ENCODE results near the gene CCDC61.

CCDC61 gene

GRCh38 chr19:46015687-46016425, 20.6 kb downstream of the CCDC61 start:
- no peak for FAIRE-seq

- no peak for FAIRE-seq
Measured at GRCh38 chr19:46016426-46017094, 21.3 kb downstream of the CCDC61 start.

- FAIRE-seq = no peak
Measured at GRCh38 chr19:46017095-46017429, 21.8 kb downstream of the CCDC61 start.

- FAIRE-seq = no peak
Measured at GRCh38 chr19:46017874-46018675, 22.8 kb downstream of the CCDC61 start.

- FAIRE-seq = no peak
Measured at GRCh38 chr19:46018729-46019251, 23.5 kb downstream of the CCDC61 start.

GRCh38 chr19:46019270-46019669, 24.0 kb downstream of the CCDC61 start:
- no peak for FAIRE-seq

GRCh38 chr19:46020819-46021125, 25.5 kb downstream of the CCDC61 start:
- FAIRE-seq = no peak

- no peak for FAIRE-seq
Measured at GRCh38 chr19:46021531-46022041, 26.3 kb downstream of the CCDC61 start.

- no peak for FAIRE-seq
Measured at GRCh38 chr19:46022061-46022430, 26.8 kb downstream of the CCDC61 start.

GRCh38 chr19:46022431-46023310, 27.4 kb downstream of the CCDC61 start, which contains the start of gene PGLYRP1:
TSS of gene PGLYRP1 (minus strand) at chr19:46023053. CDS start at chr19:46023021, 32 bp downstream.
- FAIRE-seq = no peak

- FAIRE-seq = no peak
Measured at GRCh38 chr19:46023311-46023779, 28.1 kb downstream of the CCDC61 start.

GRCh38 chr19:46025835-46026234, 30.6 kb downstream of the CCDC61 start:
- no peak for FAIRE-seq

GRCh38 chr19:46030812-46031550, 35.7 kb downstream of the CCDC61 start:
- no peak for FAIRE-seq

- FAIRE-seq = no peak
Measured at GRCh38 chr19:46031781-46032596, 36.7 kb downstream of the CCDC61 start.

- no peak for FAIRE-seq
Measured at GRCh38 chr19:46032597-46033025, 37.3 kb downstream of the CCDC61 start.

GRCh38 chr19:46033401-46033800, 38.1 kb downstream of the CCDC61 start:
- no peak for FAIRE-seq

GRCh38 chr19:46035546-46035945, 40.3 kb downstream of the CCDC61 start:
- no peak for FAIRE-seq

GRCh38 chr19:46035986-46036743, 40.9 kb downstream of the CCDC61 start:
- FAIRE-seq = no peak

- FAIRE-seq = no peak
Measured at GRCh38 chr19:46036744-46037128, 41.5 kb downstream of the CCDC61 start.

- no peak for FAIRE-seq
Measured at GRCh38 chr19:46040125-46040524, 44.9 kb downstream of the CCDC61 start.

Data from colon (tissue), 2 donors.